Left kidney (tissue), 2 donors: ENCODE measurements around the gene ANKS6. TPM values are rescaled to one million over a fixed set of nuclear protein-coding genes. Genes with fewer than 3 reads are reported as not detected.

Experiments used
- DNase-seq: peaks from one replicate; pipeline ENCODE4 v3.0.0-alpha.2; 2013
- polyA plus RNA-seq: library from polyadenylated mRNA; unstranded; fragments of 120-200 nt; gene quantifications from one replicate; pipeline ENCODE4 v1.2.1, GENCODE V29; 2013; ENCODE audit not compliant: insufficient read length

Gene ANKS6
- polyA plus RNA-seq, 1 donor: 30.6 TPM

DNA sequence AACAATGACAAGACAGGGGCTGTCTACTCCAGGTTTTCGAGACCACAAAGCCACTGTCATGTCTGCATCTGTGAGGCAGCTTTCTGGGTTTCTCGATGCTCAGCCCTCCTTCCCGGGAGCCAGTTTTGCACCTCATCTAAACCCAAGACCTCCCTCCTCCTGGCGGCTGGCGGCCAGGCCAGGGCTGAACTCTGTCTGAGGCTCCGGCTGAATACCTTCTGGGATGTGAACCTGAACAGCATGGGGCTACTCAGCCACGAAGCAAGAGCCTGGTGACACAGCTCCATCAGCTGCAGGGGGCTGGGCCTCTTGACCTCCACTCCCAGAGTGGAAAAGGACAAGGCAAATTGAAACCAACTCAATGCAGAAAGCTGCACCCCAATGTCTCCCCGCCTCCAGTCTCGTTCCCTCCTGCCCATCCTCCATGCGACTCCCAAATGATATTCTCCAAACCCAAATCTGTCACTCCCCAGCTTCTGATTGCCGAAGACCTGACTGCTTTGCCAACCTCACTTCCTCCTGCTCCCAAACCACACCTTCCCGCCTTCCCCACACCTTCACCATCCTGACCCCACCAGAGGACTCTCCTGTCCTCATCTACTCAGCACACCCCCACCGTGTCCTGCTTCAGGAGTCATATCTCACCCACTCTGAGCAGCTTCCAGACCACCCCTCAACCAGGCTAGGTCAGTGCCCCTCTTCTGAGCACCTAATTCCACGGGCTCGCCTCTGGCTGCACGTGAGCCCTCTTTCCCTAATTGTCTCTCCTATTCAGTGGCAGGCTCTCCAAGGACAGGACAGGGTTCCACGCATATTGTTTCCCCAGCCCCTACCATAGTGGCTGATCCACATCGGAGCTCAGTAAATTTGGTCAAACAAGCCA is 4.5 kb downstream of the ANKS6 start:
- no peak for DNase-seq

DNA sequence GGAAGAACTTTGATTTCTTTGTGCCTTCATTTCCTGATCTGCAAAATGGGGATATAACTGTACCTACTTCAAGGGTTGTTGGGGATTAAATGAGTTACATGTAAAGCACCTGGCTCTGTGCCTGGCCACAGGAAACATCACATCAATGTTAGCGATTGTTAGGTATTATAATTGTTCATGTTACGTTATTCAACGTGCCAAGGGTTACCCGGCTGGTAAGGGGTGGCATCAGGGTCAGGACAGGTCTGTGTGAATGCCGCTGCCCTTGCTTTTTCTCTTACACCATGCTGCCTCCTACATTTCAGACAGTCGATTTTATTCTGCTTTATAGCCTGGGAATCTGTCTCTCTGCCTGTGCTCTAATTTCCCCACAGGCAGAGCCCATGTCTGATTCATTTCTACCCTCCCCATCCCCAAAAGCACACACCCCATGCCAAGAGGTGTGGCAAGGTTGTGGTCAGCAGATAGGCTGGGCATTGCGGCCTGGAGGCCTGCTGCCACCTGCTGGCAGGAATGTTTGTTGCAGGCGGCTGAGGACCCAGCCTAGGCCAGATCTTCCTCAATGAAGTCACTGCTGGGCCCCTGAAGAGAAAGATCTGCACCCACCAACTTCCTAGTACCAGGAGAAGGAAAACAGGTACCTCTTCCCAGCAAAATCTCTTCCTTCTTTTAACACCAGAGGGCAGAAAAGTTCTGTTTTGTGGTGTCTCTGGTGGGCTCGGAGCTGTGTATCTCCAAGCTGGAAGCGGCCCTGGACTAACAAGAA is 5.3 kb downstream of the ANKS6 start:
- peak; percentile 84 for DNase-seq

DNA sequence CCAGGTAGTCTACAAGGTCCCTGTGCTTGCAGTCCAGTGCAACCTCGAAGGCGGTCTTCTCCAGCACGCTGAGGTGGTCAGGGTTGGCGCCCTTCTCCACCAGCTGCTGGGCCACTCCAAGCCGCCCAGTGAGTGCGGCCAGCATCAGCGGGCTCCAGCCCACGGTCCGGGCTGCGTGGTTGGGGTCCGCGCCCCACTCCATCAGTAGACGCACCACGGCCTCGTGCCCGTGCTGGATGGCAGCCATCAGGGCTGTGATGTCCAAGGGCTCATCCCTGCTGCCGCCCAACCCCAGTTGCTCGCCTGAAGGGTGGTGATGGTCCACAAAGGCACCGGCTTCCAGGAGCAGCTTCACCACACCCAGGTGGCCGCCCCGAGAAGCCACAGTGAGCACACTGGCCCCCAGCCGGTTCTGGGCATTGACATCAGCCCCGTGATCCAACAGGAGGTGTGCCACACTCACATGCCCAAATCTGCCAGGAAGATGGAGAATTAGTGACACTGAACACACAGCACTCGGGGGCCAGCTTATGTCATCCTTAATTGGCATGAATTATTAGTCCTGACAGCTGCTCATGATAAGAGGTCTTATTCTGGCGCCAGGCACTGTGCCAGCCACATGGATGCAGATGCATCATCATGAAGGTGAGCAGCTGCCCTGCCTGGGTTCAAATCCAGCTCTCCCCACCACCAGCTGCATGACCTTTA is 6.1 kb downstream of the ANKS6 start:
- DNase-seq: no peak

DNA sequence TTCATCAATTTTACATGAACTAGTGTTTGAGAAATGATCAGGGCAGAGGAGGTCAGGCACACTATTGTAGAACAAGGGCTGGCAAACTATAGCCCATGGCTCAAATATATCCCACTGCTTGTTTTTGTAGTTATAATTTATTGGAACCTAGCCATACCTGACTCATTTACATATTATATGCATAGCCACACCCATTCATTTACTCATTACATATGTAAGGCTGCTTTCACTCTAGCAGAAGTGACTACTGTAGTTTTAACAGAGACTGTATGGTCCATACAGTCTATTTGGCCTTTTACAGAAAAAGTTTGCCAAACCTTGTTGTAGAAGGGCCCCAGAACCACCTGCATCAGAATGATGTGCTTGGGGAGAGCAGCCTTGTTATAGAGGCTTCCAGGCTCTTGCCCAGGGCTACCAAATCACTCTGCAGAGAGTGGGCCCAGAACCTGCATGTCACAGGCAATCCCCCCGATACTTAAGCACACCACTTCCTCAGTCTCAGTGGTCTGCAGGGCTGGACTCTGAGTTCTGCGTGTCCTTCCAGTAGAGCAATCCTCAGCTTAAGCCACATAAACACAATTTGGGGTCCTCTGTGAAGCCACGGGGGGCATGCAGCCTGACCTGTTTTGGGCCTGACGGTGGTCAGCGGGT is 6.7 kb downstream of the ANKS6 start:
- no peak for DNase-seq

DNA sequence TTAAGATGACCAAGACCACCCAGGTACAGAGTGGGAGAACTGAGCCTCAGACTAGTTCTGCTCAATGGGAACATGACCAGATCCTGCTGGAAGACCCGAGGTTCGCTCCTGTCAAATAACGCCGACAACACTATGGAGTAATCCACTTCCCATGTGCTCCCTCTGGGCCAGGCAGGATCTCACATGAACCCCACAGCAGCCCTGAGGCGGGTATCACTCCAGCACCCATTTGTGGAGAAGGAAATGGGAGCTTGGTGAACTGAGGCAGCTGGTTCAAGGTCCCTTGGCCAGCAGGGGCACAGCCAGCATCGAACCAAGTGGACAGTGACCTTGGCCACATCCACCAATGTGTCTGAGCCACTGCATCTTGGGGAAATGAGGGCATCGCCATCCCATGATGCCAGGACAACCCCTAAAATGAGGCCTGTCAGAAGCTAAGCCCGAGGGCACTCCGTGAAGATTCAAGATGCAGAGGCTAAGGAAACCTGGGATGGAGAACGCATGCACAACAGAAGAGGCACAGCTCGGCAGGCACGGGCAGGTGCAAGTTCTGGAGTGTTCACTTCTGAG is 8.5 kb downstream of the ANKS6 start:
- DNase-seq: no peak

DNA sequence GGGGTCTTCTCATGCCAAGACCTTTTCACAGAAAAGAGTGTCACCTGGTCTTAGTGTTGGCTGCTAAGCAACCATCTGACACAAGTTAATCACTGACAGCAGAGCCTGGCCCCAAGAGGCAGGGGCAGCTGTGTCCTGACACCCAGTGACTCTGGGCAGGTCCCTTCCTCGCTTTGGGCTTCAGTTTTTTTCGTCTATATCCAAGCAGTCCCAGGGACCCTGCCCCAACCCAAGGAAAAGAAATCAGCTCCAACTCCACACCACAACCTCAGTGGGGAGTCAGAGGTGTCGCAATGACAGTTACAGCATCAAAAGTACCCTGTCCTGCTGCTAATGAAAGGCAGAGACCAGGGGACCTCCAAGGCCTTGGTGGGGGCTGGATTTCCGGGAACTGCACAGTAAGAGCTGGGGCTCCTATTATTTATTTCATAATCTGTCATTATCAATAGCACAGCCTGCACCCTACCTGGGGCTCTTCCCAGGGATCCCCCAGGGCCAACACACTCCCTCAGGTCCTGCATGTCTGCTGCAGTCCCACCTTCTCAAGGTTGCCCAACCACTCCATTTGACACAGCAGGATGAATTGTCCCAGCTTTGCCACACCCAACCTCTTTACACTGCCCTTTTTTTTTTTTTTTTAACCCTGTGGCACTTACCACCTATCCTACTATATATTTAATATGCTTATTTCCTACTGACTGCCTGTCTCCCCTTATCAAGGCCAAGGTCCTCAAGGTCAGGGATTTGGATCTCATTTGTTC is 9.4 kb downstream of the ANKS6 start:
- DNase-seq: no peak

DNA sequence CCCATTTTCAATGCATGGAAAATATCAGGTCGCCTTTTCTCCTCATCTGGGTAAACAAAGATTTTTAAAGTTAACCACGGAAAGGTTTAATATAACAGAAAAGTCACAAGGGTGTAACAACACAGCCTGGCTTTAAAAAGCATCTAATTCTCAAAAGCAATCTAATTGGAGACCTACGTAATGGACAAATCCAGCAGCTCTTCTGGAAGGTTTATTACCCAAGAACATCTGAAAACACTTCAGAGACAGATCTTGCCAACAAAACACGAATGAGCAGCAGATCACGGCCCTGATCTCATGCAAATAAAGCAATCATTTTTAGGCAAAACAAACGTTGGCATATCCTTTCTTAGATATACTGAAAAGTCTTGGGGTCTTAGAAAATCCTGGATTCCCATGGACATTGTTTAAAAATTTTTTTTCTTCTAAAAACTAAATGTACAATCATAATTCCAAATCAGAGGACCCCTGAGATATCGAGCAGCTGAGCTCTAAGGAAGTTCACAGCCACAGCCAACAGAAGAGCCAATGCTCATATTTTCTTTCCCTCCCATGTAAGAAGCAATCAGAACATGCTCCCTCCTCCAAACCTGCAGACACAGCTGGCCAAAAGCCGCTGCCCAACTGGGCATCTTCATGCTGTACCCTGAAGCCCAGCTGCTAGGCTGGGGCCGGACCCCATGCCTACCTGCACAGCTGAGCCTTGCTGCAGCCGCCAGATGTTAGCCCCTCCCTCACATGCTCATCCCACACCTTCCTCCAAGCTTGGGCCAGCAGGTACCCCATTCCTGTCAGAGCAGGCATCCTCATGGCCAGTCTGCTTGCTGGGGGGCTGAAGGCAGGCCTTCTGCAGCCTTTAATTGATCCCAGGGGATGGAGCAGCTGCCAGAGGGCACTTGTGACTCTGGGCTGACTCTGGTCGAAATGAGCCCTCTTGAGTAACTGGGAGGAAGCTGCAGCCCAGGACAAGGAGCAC is 11.2 kb downstream of the ANKS6 start:
- no peak for DNase-seq

DNA sequence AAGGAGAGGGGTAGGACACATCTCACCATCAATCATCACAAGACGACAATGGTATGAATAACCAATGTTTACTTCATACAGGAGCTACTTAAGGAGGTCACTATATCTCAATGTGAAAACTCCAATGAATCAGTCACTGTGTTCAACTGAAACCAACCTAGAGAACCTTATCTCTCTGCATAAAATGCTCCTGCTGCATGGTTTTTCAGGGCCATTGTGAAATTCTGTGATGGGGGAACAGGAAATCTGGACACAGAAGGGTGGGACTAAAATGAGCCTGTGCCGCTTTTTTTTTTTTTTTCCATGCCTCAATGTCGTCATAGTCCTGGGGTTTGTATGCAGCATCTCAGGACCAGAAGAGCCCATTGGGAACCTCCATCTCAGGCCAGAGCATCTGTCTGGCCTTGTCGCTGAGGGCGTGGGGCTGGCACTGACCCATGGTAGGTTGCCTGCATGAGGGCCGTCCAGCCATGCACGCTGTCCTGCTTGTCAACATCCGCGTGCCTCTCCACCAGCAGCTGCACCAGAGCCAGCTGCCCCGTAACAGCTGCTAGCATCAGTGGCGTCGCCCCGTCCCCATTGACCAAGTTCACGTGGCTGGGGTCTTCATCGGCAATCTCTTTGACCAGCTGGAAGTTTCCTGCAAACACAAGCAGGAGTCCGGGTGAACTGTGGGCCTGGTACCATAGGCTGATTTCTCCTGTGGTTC is 12.7 kb downstream of the ANKS6 start:
- DNase-seq: no peak

DNA sequence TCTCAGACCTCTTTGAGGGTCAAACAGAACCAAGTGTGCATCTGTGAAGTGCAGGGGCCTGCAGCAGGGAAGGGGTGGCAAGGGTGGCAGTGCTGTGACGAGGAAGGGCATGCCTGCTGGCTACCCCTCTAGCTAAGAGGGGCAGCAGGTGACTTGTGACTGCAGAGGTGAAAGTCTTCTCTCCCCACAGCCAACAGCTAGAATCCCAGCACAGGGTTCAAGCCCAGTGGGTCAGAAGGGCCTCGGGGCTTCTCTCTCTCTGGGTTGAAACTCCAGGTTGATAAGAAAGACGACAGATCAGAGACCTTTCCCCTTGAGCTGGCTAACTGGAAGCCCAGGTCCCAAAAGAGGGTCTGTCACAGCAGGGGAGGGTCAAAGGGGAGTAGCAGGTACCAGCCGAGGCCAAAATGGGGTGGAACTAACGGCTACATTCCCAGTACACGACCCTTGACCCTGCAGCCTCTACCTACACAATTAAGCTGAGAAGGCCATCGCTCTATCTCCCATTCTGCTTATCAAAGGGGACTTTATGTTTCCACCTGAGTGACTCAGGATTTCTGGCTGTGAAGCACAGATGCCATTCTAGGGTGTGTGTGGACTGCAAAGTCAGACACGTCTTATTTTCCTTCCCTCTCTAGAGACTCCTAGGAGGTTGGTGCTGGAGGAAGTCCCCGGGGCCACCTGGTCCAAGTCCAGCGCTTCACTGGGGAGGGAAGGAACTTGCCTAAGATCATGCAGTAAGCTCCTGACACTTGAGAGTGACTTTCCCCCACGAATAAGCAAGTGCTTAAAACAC is 14.6 kb downstream of the ANKS6 start:
- no peak for DNase-seq

DNA sequence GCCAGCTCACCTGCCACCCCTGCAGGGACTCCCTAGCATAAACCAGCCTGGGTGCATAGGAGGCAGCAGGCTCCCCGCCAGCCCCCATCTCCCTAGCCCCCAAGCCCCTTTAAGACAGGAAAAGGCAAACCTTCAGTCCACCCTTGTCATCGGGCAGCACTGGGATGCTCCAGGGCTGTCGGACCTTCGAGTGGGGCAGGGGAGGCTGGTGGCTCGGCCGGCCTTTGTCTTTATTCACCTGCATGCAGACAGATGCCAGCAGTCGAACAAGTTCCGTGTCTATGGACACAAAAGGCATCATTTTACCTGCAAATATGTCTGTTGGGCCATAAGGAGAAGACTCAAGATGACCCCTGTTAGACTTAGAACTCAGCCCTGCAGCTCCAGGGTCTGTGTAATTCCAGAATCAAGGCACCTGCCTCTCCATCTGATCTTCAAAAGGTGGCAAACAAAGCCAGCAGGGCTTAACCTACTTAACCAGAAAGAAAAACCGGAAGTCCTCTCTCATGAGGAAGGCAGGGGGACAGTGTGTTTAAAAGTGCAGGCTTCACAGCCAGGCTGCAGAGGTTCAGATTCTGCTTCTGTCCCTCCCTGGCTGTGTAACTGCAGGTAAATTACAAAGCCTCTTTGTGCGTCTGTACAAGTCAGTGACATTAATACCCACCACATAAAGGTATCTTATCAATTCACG is 16.2 kb downstream of the ANKS6 start:
- DNase-seq: no peak

DNA sequence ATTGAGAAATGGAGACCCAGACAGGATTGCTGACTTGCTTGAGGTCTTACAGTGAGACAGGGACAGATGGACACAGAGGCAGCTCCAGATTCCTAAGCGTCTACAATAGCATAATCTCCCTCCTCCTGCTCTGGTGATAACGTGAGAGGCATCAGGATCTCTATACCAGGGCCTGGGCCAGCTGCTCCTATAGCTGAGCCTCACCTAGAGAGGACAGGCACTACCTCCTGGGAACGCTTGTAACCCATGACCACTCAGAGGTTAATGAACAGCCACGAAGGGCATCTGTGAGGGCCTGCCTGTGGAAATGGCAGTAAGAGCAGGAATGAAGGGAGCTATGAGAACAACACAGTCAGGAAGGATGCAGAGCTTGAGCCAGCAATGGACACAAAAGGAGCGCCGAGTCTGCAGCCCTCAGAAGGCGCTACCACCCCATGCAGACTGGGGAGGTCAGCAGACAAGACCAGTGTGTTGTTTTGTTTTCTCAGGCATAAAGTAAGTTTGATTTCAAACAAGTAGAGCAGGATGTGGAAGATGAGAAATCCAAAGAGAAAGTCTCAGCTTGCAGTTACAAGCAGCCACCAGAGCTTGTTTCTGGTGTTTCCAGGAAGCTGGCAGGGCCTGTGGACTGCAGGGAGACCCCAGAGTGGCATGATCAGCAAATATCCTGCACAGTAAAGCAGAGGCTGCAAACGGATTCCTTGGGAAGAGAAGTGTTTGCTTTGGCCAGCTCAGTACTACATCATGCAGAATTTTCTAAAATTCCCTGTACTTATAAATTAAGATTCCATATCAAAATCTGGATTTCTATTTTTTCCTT is 17.4 kb downstream of the ANKS6 start:
- no peak for DNase-seq

DNA sequence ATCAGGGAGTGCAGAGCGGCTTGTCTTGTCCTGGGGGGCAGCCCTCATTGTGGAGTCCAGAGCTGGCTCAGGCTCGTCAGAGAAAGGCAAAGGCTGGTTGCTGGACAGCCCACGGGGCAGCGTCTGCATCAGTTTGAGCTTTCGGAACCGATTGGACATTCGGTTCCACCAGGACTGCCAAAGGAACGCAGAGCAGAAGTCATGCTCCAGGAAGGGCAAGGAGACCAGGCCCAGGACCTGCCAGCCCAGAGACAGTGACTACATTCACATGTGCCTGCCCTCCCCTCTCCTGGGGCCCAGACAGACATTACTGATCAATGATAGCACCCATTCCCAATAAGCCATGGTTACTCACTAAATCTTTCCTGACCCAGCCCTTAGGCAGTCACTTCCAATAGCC is 18.1 kb downstream of the ANKS6 start:
- no peak for DNase-seq

DNA sequence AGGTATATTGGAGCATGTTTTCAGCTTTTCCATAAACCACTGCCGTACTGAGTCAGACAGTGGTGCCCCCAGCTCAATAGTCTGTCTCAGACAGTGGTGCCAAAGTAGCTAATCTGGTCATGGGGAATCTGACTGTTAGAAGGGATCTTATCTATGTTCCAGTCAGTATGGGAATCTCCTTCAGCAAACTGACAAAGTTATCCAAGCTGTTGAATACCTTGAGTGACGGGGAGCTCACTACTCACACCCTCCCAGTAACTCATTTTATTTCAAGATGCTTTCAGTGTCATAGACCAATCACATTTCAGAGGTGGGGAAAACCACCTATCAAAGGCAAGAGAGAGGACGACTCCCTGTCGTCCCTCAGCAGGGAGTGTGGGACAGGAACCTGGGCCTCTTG is 18.7 kb downstream of the ANKS6 start:
- no peak for DNase-seq

DNA sequence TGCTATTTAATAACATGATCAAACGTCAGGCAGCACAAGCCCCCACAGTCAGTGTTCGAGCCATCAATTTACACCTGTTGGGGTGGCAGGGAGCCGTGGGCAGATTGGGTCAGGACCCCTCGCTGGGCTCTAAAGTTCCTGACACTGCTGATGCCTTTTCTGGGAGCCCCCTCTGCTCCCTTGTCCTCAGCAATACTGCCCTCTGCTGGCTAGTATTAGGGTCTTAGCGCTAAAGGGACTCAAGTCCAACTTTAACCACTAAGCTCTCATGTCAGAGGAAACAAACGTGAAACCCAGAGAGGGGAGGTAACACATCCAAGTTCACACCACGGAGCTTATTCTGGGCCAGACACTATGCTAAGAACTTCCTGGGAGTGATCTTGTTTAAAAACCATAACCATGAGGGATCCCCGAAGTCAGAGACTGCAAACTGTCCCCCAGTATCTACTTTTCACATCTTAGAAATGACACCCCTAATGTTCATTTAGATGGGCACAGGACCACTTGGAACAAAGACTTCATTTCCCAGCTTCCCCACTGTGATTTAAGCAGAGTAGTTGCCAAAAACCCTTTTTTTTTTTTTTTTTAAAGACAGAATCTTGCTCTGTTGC is 20.4 kb downstream of the ANKS6 start:
- no peak for DNase-seq

DNA sequence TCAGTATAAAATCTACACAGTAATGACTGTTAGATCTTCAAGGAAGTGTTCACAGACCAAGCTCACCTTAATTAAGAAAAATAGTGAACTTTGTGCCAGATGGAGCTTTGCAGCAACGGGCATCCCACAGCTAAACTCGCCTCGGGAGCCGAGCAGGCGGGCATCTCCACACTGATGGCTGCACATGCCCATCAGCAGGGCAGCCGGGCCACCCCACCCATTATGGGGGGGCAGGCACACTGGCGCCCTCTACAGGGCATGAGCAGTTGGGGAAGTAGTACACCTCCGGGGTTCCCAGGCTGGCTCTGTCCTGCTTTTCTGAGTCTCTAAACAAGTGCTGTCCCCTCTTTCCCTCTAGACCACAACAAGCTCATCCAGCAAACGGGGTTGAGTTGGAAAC is 21.6 kb downstream of the ANKS6 start:
- no peak for DNase-seq

DNA sequence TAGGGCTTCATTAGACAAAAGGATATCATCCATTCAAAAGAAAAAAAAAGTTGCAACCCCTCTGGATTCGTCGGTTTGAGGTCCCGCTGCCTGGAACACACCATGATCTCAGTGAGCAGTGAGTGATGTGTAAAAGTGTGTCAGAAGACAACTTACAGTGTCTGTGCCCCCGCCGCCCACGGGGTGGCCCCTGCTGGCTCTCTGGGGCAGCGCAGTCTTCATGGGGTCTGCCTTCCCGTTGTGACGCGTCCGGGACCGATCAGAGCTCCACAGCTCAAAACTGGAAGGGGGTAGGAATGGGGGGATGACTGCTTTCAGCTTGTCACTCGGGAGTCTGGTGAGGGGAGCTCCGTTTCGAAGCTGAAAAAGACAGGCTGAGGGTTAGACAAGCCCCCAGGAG is 22.6 kb downstream of the ANKS6 start:
- no peak for DNase-seq
